GM19395 (cell line): ENCODE results near the gene TNFRSF12A.

Experiments
- ATAC-seq: cut with Tn5 transposase; IDR thresholded peaks from one replicate; pipeline ENCODE4 v1.9.1; 2021; ENCODE audit warnings: mild to moderate bottlenecking, moderate library complexity; ENCODE audit not compliant: unreplicated experiment

TNFRSF12A gene, protein sequence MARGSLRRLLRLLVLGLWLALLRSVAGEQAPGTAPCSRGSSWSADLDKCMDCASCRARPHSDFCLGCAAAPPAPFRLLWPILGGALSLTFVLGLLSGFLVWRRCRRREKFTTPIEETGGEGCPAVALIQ

DNA sequence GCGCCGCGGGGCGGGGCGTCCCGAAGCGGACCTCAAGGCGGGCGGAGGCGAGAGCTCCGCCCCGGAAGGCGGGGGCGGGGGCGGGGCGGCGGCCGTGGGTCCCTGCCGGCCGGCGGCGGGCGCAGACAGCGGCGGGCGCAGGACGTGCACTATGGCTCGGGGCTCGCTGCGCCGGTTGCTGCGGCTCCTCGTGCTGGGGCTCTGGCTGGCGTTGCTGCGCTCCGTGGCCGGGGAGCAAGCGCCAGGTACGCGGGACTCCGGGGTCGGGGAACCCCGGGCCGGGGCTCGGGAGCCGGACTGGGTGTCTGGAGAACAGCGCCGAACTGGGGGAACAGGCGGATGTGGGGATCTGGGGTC, at the start of gene TNFRSF12A:
TNFRSF12A (plus strand) TSS at position 122 of the 357 bp plus-strand sequence; CDS start at position 152, 30 bp downstream.
- ATAC-seq = no peak

DNA sequence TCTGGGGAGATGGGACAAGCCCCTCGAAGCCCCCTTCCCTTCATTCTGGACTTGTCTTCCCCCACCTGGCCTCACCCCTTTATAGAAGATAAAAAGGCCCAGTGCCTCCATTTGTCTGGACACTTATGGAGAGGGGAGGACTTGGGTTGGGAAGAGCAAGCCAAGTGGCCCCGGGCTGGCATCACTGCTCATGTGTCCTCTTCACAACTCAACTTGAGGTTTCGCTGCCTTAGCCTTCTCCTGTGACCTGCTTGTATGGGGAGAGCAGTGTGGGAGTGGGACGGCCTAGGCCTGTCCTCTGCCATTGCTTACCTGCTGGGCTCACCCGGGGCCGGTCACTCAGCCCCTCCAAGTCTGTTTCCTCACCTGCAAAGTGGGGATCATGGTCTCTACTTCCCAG, 49.6 kb upstream of the TNFRSF12A start:
- ATAC-seq = no peak

DNA sequence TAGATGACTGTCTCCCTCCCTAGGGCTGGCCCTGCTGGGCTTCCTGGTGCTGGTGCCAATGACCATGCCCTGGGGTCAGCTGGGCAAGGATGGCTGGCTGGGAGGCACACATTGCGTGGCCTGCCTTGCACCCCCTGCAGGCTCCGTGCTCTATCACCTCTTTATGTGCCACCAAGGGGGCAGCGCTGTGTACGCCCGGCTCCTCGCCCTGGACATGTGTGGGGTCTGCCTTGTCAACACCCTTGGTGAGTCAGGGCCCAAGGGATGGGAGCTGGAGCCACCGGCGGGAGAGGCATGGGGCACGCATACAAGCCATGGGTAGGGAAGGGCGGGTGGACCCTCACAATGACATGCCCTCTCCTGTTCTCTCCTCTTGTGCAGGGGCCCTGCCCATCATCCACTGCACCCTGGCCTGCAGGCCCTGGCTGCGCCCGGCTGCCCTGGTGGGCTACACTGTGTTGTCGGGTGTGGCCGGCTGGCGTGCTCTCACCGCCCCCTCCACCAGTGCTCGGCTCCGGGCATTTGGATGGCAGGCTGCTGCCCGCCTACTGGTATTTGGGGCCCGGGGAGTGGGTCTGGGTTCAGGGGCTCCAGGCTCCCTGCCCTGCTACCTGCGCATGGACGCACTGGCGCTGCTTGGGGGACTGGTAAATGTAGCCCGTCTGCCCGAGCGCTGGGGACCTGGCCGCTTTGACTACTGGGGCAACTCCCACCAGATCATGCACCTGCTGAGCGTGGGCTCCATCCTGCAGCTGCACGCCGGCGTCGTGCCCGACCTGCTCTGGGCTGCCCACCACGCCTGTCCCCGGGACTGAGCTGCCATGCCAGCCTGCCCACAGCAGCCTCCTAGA, 48.8 kb upstream of the TNFRSF12A start:
- no peak for ATAC-seq

DNA sequence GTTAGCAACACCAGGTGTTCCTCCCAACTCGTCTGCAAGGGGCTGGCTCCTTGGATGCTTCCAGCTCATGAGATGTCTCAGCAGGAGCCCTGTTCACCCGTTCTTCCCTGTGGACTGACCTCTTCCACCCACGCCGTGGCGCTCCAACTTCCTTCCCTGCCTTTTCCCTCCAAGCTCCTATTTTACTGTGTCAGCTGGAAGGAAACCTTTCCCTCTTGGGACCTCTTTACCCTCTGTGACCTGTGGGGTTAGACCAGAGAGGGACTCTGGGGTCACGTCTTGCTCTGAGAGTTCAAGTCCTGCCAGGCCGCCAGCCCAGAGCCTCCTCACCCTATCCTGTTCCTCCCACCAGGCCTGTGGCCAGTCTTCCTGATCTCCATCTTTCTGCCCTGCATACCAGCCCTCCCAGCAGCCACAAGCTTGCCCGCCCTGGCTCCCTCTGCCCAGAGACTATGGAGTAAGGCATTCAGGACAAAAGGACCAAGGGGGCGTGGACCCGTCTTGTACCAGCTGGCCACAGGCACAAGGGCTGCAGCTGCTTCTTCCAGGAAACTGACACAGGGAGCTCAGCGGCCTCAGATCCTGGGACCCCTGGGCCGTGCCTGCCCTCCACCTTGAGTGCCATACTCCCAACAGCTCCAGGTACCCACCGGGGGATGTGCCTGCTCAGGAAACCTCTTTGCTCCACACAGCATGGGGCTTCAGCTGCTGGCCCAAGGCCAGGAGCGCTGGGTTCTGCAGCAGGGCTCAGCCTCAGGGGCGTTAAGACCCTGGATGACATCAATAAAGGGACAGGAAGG, 48.0 kb upstream of the TNFRSF12A start:
- ATAC-seq = no peak

DNA sequence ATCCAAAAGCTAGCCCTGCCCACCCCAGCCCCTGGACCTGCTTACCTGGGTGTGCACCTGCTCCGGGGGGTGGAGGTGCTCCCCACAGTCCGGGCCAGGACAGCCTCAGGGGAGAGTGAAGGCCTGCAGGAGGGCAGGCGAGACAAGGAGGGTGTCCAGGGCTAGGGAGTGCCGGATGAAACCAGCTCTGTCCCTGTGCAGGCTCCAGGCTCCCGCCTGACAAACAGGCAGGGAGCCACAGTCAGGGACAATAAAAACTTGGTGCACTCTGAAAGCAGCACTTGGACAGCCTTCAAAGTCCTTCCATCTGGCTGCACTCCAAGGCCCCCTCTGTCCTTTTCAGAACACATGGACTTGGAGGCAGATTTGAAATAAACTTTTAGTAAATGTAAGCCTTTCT, 47.1 kb upstream of the TNFRSF12A start:
- no peak for ATAC-seq

DNA sequence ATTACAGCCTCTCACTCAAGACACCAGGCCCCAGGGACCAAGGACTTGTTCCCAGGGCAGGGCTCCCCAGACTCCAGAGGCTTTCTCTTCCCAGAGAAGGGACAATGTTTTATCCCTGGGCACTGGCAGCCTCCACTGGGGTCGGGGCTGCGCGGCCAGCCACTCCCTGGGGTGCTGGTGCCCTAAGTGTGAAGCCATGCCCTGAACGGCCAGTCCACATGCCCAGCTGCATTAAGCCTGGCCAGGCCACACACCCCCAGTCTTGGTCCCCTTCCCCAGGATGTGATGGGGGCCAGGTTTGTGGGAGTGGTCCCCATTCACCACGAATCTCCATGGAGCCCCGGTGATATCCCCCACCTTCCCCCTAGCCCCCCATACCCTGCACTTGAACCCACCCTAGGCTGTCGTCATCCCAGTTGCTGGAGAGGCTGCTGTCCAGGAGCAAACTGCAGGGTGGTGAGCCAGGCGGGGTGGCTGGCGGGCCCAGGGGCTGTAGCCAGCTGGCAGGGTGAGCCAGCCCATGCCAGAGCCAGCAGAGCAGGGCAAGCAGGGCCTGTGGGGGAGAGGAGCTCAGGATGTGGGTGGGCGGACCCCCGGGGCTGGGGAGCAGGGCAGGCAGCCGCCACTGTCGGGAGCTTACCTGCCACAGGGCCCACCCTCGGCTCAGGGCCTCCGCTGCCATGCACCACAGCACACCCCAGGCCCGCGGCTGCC, 46.4 kb upstream of the TNFRSF12A start:
- ATAC-seq = no peak

DNA sequence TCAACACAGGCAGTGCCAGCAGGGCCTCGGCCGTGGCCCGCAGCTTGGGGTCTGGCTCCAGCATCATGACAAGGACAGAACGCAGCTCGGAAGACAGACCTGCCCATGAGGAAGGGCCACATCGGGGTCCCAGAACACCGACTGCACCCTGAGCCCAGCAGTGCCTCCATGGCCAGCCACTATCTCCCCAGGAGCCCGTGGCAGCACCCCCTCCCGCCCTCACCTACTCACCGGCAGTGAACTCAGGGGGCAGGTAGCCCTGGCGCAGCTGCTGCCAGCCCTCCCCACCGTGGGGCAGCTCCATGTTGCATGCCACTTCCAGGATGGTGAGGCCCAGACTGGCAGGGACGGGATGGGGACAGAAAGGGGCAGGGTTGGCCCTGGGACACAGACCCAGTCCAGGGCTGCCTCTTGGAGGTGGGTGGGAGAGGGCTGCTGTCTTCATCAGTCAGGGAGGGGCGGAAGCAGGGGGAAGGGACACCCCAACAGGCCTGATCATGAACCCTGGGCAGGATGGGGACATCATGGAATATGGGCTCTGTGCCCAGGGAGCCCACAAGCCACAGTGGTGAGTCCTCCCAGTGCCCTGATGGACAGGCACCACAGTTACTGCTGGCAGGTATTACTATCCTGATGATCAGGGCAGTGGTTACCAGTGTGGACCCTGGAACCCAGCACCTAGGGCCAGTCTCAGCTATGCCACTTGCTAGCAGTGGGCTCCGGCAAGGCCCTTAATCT, 45.7 kb upstream of the TNFRSF12A start:
- ATAC-seq = no peak

DNA sequence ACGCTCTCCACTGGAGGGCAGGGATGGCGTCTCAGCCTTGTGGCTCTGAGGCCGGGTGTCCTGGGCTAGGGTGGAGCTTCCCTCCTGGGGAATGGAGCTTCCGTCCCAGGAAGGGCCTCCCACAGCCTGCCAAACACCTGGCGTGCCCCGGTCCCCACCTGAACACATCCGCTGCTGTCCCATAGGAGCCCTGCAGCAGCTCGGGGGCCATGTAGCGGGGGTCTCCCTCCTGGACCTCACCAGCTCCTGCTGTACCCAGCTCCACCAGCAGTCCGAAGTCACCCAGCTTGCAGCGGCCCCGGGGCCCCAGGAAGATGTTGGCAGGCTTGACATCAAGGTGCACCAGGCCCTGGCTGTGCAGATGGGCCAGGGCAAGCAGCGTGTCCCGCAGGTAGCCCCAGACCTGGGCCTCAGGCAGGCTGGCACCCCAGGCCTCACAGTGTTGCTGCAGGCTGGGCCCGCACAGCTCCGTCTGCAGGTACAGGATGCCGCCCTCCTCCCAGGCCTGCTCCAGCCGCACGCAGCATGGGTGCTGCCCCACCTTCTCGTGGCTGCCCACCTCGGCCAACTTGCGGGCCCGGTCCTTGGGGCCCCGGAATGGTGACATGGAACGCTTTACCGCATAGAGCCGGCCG, 44.9 kb upstream of the TNFRSF12A start:
- ATAC-seq = no peak

DNA sequence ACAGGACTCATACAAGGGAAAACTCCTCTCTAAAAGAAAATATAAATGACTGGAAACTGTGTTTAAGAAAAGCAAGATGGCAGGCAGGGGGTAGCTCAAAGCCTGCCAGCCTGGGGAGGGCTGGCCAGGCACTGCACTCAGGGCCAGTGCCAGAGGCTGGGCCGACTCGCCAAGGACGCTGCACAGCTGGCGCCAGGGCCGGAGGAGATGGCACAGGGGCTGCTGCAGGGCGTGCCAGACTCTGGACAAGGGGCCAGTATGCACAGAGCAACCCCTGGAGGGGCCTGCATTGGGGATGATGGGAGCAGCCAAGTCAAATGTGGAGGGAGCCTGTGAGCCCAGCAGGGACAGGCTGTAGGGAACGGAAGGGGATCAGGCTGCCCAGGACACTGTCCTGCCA, 44.0 kb upstream of the TNFRSF12A start:
- ATAC-seq = no peak

DNA sequence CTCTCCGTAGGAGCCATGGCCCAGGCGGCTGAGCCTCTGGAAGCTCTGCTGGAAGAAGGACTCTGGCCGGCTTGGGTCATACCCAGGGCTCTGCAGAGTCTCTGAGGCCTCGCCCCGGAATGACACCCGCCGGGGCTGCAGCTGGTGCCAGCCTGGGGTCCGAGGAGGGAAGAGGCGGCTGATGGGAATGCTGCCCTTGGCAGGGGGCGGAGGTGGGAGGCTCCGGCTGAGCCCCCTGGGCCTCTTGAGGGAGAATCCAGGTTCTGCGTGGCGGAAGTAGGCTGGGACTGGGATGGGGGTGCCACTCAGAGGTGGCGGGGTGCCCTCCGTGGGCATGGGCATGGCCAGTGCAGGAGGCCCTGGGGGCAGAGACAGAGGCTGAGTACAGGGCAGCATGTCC, 43.5 kb upstream of the TNFRSF12A start:
- no peak for ATAC-seq

DNA sequence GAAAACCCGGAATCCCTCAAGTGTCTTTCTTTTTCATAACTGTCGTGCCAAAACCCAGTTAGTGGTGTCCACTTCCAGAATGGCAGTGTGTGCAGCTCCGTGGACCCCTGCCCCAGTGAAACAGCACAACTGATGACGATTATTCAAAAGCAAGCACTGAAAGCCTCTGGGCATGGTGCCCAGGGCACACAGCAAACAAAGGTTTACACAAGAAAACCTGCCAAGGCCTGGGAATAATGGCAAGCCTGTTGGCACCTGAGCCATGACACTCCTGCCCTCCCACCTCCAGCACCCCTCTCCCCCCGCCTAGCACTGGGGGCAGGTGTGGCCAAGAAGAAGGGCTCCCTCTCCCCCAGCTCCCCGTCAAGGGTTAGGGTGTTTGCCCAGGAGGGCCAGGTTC, 42.7 kb upstream of the TNFRSF12A start:
- no peak for ATAC-seq

DNA sequence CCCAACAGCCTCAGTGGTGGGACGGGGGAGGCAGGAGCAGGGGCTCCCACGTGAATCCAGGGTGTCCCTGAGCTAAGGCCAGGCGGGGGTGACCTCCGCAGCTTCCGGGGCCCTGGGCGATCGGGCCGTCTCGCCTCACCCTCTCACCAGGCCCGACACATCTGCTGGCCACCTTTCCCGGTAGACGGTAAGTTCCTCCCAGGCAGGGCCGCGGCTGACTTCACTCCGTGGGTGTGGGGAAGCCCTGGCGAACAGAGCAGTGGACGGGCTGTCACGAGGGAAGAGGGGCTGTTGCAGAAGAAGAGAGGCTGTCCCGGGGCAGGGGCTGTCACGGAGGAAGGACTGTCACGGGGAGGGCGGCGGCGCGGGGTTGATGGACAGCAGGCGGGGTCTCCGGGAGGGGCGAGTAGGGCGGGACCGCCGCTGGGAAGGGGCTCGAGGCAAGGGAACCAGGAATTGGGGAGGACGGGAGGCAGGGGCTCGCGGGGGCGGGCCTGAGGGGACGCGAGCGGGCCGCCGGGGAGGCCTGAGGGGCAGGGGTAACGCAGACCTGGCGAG, 40.4 kb upstream of the TNFRSF12A start:
- no peak for ATAC-seq

DNA sequence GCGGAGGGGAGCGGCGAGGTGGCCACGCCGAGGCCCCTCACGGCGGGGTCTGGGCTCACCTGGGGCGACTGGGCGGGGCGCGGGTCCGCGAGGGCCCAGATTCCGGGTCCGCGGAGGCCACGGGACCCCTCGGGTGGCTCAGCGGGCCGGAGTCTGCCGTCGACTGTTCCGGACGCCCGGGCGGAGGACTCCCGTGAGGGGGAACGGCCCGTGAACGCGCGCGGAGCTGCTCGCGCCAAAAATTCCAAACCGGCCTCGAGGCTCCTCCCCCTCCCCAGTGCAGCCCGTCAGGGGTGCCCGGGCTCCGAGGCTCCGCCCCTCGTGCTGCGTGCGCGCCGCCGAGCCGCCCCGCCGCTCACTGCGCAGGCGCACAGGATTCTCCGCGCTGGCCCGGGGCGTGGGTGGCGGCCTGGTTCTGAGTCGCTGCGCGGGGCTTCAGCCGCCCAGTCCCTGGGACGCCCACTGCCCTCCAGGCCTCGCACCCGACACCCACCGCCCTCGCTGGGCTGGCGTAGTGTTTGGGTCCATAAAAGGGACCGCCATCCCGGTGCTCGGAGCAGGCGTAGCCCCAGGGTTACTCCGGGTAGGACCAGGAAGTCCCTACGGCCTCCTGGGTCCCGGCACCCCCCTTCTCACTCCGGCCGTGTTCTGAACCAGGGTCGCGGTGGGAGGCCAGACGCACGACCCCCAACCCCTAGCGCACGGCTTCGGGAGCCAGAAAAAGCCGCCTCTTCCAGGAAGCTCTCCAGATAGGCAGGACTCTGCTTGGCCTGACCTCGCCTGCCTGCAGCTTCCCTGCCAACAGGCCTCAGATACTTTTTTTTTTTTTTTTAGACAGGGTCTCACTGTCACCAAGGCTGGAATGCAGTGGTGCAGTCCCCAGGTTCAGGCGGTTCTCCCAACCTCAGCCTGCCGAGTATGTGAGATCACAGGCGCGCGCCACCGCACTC, 39.7 kb upstream of the TNFRSF12A start, which contains the start of gene PKMYT1:
PKMYT1 (minus strand) TSS at position 220 of the 950 bp plus-strand sequence. CDS start 789 bp downstream, outside the sequence.
- peak; percentile 74 for ATAC-seq

DNA sequence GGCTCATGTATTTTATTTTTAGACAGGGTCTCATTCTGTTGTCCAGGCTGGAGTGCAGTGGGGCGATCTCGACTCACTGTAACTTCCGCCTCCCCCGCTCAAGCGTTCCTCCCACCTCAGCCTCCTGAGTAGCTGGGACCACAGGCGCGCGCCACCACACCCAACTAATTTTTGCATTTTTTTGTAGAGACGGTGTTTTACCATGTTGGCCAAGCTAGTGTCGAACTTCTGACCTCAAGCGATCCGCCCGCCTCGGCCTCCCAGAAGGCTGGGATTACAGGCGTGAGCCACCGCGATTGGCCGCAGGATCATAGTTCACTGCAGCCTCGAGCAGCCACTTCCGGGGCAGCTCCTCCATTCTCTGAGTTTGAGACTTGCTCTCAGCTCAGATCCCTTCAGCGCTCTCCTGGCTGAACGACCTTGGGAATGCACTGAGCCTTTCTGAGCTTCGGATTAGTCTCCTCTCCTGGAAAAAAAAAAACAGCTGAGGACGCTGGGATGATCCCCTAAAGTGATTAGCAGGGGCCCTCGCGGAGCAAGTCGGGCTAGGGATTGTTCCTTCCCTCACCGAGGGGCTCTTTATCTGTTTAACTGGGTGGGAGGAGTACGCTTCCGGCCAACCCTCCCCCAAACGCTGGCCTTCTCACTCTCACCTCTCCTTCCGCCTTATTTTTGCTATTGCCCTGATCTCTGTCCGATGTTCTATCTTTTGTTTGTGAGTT, 38.8 kb upstream of the TNFRSF12A start:
- no peak for ATAC-seq

DNA sequence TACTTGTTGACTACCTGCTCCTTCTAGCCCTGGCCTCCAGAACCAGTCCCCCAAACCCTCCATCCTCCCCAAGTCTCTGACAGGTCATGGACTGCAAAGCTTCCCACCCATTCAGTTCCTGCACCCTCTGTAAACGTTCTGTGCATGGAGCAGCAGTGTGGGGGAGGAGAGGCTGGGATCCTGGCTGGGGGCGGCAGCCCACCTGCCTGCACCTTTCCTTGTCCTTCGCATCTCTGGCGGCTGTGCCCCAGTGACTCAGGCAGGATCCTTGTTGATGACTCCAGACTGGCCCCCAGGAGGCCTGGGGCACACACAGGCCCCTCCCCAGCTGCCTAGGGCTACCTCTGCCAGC, 38.3 kb upstream of the TNFRSF12A start:
- ATAC-seq = no peak

DNA sequence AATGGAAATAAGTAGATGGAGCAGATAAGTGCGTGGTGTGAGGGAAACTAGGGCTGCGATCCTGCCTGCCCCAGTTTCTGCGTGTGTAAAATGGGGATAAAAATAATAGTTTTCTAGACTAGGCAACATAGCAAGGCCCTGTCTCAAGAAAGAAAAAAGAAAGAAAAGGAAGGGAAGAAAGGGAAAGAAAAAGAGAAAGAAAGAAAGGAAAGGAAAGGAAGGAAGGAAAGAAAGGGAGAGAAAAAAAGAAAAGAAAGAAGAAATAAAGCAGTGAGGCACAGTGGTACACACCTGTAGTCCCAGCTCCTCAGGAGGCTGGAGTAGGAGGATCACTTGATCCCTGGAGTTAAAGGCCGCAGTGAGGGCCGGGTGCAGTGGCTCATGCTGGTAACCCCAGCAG, 37.8 kb upstream of the TNFRSF12A start:
- ATAC-seq = no peak

DNA sequence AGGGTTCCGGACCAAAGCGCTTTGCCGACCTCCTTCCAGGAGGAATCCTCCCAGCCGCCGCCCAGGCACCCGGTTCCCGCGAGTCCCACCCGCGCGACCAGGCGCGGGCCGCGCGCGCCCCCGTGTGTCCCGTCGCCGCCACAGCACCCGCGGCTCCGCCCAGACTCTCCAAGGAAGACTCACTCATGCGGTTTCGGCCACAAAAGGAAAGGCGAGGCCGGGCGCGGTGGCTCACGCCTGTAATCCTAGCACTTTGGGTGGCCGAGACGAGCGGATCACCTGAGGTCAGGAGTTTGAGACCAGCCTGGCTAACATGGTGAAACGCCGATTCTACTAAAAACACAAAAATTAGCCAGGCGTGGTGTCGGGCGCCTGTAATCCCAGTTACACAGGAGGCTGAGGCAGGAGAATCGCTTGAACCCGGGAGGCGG, 36.4 kb upstream of the TNFRSF12A start:
- ATAC-seq = no peak

DNA sequence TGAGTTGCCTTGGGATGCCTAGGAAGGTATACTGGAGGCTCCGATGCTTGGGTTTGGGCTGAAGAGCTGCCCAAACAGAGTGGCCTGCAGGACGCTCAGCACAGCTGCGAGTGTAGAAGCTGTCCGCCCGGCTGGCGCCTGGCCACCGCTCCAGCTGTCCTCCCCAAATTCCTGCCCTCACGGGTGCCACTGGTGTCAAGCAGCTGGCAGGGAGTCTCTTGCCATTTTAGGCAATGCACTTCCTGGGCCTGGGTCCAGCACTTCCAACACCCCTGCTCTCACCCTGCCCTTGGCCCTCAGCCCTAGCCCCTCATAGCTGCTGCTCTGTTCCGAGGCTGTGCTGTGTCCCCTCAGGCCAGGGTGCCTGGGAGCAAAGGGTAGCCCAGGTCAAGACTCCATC, 34.7 kb upstream of the TNFRSF12A start:
- ATAC-seq = no peak
